Right lobe of liver (tissue), 6 donors: Measurements from ENCODE around the gene NOS1AP. TPM values are rescaled to one million over a fixed set of nuclear protein-coding genes. Genes with fewer than 3 reads are reported as not detected.

Experiments used
- ATAC-seq, 4 donors: fragments of 200-7000 bp; cut with Tn5 transposase; one replicate each; pipeline ENCODE4 v1.9.1; 2020; ENCODE audit warnings: mild to moderate bottlenecking in 4 of 4, moderate library complexity in 4 of 4
- DNase-seq, 3 donors: peaks; one replicate each; pipeline ENCODE4 v3.0.0-alpha.2; 2020
- H3K27ac ChIP-seq, 3 donors: fragments of 200-600 bp; one replicate each; pipeline ENCODE4 v1.8.0; 2022
- H3K27me3 ChIP-seq, 2 donors: fragments of 200-600 bp; one replicate each; pipeline ENCODE4 v1.8.0; 2022
- H3K36me3 ChIP-seq, 4 donors: fragments of 200-600 bp; sonication (generic) in 1 of 4; one replicate each; pipeline versions ENCODE4 v1.5.1 to v1.8.0; 2017 to 2022; ENCODE audit warnings: control low read depth in 1 of 4
- H3K4me1 ChIP-seq, 4 donors: fragments of 200-600 bp; sonication (generic) in 1 of 4; one replicate each; pipeline versions ENCODE4 v1.5.1 to v1.8.0; 2017 to 2022; ENCODE audit warnings: control low read depth in 1 of 4
- H3K4me3 ChIP-seq, 3 donors: fragments of 200-600 bp; one replicate each; pipeline ENCODE4 v1.8.0; 2022
- H3K9me3 ChIP-seq, 4 donors: fragments of 200-600 bp; sonication (generic) in 1 of 4; one replicate each; pipeline versions ENCODE4 v1.5.1 to v1.8.0; 2017 to 2022; ENCODE audit warnings: control low read depth in 1 of 4
- POLR2A ChIP-seq: fragments of 450-650 bp; IDR thresholded peaks from one replicate; pipeline ENCODE4 v1.6.1; 2017; ENCODE audit warnings: antibody characterized with exemption, mild to moderate bottlenecking
- WGBS: methylation state at CpG from one replicate; pipeline ENCODE4 v1.1.6; 2018; ENCODE audit warnings: low coverage, low lambda C conversion rate; ENCODE audit not compliant: insufficient coverage; ENCODE audit errors: missing lambda C conversion rate; 5-methylcytosine and 5-hydroxymethylcytosine counted together
- intact Hi-C, 2 donors: fragments of 100-400 bp; cut with DNase I; formaldehyde crosslinking; loops; one replicate each; pipeline versions ENCODE4 v1.11.2 to v1.14.1; 2022
- total RNA-seq, 6 experiments: library from RNA; depleted of rRNA in 2 of 6; stranded (reverse); fragments of >200 nt in 2 of 6; fragmentation: NEBNext Ultra II Directional in 3 of 6; extraction: Animal tissue kit (Norgen Biotek cat#: 25700) in 3 of 6; gene quantifications; one replicate each; pipeline versions ENCODE4 v1.1.0 to v1.2.4, GENCODE V29; 2016 to 2023
- TF ChIP-seq, protein P1 (sequence below), 4 donors: fragments of 200-600 bp in 3 of 4; fragments of 450-650 bp in 1 of 4; IDR thresholded peaks; one replicate each; pipeline versions ENCODE4 v1.5.1 to v1.8.0; 2016 to 2022; ENCODE audit warnings: antibody characterized with exemption in 4 of 4, mild to moderate bottlenecking in 2 of 4
- donor health status: DM: no; HTN: yes; CAD: no.
- donor health status: DM: no; HTN: no; CAD: no.
- donor health status: DM: no; HTN: no; CAD: no.
- donor health status: DM: no; HTN: yes; CAD: no.
- donor health status: DM: no; HTN: yes; CAD: no.

The NOS1AP gene
- total RNA-seq, 6 experiments from 2014 or later, result 4.7 to 24.8 (median 11.6) TPM

- DNase-seq (peak in 1 of 3 donors; percentile 33), ATAC-seq (no peak)
- intact Hi-C loops, result no loop called here
- H3K27ac ChIP-seq, result peak overlapping the region in 2 of 3 donors; percentile 82 to 94
- H3K36me3 ChIP-seq, result peaks cover 0 to 14% (median 0%) of the 10 kb centered on the region in 4 donors
- H3K27me3 ChIP-seq, result no peaks in the 10 kb centered on the region
- H3K4me1 ChIP-seq, result peaks cover 0 to 37% (median 16%) of the 10 kb centered on the region in 4 donors
- H3K9me3 ChIP-seq, result no peaks in the 10 kb centered on the region
- H3K4me3 ChIP-seq, result no peak overlapping the region
- TF ChIP-seq, protein P1, sequence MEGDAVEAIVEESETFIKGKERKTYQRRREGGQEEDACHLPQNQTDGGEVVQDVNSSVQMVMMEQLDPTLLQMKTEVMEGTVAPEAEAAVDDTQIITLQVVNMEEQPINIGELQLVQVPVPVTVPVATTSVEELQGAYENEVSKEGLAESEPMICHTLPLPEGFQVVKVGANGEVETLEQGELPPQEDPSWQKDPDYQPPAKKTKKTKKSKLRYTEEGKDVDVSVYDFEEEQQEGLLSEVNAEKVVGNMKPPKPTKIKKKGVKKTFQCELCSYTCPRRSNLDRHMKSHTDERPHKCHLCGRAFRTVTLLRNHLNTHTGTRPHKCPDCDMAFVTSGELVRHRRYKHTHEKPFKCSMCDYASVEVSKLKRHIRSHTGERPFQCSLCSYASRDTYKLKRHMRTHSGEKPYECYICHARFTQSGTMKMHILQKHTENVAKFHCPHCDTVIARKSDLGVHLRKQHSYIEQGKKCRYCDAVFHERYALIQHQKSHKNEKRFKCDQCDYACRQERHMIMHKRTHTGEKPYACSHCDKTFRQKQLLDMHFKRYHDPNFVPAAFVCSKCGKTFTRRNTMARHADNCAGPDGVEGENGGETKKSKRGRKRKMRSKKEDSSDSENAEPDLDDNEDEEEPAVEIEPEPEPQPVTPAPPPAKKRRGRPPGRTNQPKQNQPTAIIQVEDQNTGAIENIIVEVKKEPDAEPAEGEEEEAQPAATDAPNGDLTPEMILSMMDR (IDR thresholded peaks at IDR 0.05), result no peak
- TF ChIP-seq POLR2A, result no peak
- WGBS, result 91% methylated on average over 7 of the region's 10 CpGs
Observed at GRCh38 chr1:162359523-162360236, 290.2 kb downstream of the NOS1AP start.

- H3K9me3 ChIP-seq, result no peaks in the 10 kb centered on the region
- H3K4me3 ChIP-seq, result no peak overlapping the region
- ATAC-seq (peak in 3 of 4 donors; percentile 31 to 43 (median 42)), DNase-seq (peak in 1 of 3 donors; percentile 61)
- peaks cover 0 to 44% (median 19%) of the 10 kb centered on the region in 4 donors for H3K4me1 ChIP-seq
- H3K27ac ChIP-seq, result peak overlapping the region in 2 of 3 donors; percentile 82 to 94
- H3K27me3 ChIP-seq, result no peaks in the 10 kb centered on the region
- TF ChIP-seq, protein P1 (IDR thresholded peaks at IDR 0.05), result no peak
- TF ChIP-seq POLR2A, result no peak
- peaks cover 0 to 12% (median 0%) of the 10 kb centered on the region in 4 donors for H3K36me3 ChIP-seq
- intact Hi-C loops, result no loop called here
- 96% methylated on average over 3 of the region's 10 CpGs for WGBS
Observed at GRCh38 chr1:162360237-162360873, 290.9 kb downstream of the NOS1AP start.

DNA sequence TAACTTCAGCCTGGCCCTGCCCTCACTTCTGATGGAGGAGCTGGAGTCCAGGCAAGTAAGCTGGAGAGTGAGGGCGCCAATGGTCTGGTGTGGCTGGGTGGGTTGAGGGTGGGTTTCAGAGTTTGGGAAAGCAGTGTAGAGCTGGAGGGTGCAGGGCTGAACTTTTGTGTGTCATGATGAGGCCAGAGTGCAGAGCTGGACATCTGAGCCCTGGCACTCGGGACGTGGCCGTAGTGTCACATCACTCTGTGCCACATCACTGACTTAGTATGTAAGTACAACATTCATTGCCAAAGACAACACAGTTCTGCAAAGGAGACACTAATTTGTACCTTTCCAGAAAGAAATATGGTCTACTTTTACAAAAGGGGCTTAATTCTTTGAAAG lies 291.4 kb downstream of the NOS1AP start:
- WGBS, result 43% methylated on average over 3 of the region's 4 CpGs
- H3K27ac ChIP-seq, result peak overlapping the region in 2 of 3 donors; percentile 82 to 94
- no peaks in the 10 kb centered on the region for H3K9me3 ChIP-seq
- H3K4me1 ChIP-seq, result peaks cover 0 to 47% (median 20%) of the 10 kb centered on the region in 4 donors
- intact Hi-C loops, result no loop called here
- DNase-seq (peak; percentile 49 to 88 (median 82)), ATAC-seq (peak; percentile 73 to 78 (median 76))
- H3K36me3 ChIP-seq, result peaks cover 0 to 7% (median 0%) of the 10 kb centered on the region in 4 donors
- no peak overlapping the region for H3K4me3 ChIP-seq
- TF ChIP-seq POLR2A, result no peak
- TF ChIP-seq, protein P1 (IDR thresholded peaks at IDR 0.05), result no peak
- H3K27me3 ChIP-seq, result no peaks in the 10 kb centered on the region

DNA sequence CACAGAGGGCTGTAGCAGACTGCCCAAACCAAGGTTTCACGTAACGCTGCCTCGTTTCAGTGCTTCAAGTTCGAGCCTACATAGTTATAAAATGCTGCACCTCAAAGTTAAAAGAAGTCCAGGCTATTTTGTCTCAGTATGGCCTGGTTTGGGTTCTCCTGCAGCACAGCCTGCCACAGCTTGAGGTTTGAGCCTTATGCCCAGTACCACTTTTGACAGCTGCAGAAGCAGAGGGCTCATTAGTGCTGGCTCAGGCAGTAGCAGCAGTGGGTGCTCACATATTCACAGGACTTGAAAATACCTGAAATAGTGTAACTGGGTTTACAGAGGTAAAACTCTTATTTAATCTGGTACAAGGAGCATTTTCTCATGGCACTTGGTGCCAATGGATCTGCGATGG lies 291.9 kb downstream of the NOS1AP start:
- Histone ChIP-seq H3K4me1 (peaks cover 0 to 52% (median 22%) of the 10 kb centered on the region in 4 donors), H3K4me3 (no peak overlapping the region), H3K27me3 (no peaks in the 10 kb centered on the region), H3K27ac (peak overlapping the region in 2 of 3 donors; percentile 82 to 94), H3K36me3 (peaks cover 0 to 4% (median 0%) of the 10 kb centered on the region in 4 donors), H3K9me3 (no peaks in the 10 kb centered on the region)
- TF ChIP-seq, protein P1 (IDR thresholded peaks at IDR 0.05), result no peak
- TF ChIP-seq POLR2A, result no peak
- peak in 1 of 3 donors; percentile 34 for DNase-seq
- WGBS, result 87% methylated on average over 5 of the region's 5 CpGs
- ATAC-seq, result no peak
- intact Hi-C loops, result no loop called here
